ENCODE data around the gene CSF2RB.
A peak's percentile ranks its signal among the peaks of the same experiment; 100 is the strongest.

CSF2RB gene

DNA sequence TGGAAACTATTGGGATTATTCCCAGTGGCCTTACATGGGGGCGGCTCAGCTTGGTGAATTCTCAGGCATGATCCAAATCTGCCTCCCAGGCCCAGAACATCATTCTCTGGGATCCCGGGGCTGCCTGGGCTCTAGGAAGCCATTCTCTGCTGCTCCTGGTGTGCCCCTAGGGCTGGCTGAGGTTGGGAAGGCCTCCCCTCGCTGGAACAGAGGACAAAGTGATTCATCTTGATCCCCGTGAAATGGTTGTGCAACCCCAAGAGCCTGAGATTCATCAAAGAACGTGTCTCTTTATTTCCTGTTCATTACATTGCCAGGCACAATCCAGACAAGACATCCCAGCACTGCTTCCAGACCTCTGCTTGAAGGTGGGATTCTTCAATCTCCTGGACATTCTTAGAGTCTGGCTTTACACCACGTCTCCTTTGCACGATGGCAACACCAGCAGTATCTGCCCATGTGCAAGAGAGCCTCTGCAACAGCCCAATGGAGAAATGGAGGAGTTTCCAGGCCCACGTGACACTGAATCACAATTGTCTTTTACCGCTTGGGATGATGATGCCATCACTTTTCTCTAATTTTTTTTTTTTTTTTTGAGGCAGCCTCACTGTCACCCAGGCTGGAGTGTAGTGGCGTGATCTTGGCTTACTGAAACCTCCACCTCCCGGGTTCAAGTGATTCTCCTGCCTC, 53.6 kb downstream of the CSF2RB start:
- Histone ChIP-seq H3K9me3 (ENCODE audit: control insufficient read depth, insufficient read depth, low read length) (no peaks in the 10 kb centered on the region), H3K36me3 (ENCODE audit: control insufficient read depth, insufficient read depth, low read length) (no peaks in the 10 kb centered on the region), H3K4me1 (ENCODE audit: control insufficient read depth, insufficient read depth, low read length) (peaks cover under 1% of the 10 kb centered on the region), H3K9ac (ENCODE audit: low read depth, low read length) (no peak overlapping the region), H3K27me3 (ENCODE audit: control insufficient read depth, insufficient read depth, low read length) (no peaks in the 10 kb centered on the region), H3K4me3 (ENCODE audit: low read depth, low read length) (no peak overlapping the region)

DNA sequence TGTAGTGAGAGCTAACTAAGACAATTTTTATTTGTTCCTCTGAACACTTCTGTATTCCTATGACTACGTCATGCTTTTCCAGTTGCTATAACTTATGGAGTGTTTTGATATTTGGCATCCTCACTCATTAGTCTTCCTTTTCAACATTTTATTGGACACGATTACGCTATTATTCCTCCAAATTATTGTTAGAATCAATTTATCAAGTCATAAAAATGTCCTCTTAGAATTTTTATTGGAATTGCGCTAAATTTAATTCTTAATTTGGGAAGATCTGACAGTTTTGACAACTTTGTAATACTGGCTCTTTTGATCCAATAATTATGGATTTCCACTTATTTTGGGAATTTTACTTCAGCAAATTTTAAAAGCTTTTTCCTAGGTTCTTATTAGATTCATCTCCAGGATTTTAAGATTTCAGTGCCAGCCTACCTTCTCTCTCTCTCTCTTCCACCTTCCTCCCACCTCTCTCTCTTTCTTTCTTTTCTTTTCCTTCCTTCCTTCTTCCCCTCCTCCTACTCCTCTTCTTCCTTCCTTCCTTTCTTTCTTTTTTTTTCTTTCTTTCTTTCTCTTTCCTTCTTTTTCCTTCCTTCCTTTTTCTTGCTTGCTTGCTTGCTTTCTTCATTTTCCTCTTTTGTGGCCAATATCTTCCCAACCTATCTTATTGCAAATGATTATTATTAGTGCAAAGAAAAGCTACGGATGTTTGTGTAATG, 55.0 kb downstream of the CSF2RB start:
- H3K27me3 ChIP-seq (ENCODE audit: control insufficient read depth, insufficient read depth, low read length): no peaks in the 10 kb centered on the region
- no peak overlapping the region for H3K4me3 ChIP-seq (ENCODE audit: low read depth, low read length)
- no peak overlapping the region for H3K9ac ChIP-seq (ENCODE audit: low read depth, low read length)
- no peaks in the 10 kb centered on the region for H3K36me3 ChIP-seq (ENCODE audit: control insufficient read depth, insufficient read depth, low read length)
- no peaks in the 10 kb centered on the region for H3K4me1 ChIP-seq (ENCODE audit: control insufficient read depth, insufficient read depth, low read length)
- H3K9me3 ChIP-seq (ENCODE audit: control insufficient read depth, insufficient read depth, low read length): no peaks in the 10 kb centered on the region

DNA sequence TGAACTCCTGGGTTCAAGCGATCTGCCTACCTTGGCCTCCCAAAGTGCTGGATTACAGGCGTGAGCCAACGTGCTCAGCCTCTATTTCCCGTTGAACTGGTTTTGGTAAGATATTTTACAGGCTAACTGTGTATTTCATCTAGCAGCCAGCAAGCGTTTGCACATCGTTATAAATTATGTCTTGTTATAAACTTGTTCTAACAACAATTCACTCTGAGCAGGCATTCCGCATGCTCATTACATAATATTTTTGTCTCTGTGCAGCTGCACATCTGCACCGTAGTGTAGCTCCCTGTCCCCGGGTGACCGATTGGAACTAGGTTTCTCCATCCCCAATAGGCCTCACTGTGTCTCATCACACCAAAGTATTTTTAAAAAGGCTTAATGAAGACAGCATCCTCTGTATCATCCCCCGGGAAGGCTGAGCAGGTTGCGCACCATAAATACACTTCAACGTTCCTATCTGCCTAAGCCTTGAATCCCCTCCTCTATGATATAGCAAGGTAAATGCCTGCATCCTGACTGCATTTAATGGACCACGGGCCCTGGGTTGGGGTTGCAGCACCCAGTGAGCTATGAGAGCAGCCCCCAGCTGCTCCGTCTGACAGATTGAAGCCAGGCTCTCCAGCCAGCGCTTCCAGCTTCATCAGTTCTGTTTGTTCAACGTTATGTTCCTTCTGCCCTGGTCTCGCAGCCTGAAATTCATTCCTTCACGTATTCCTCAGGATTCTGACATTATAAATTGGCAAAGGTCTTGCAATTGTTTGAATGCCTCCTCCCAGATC, 58.1 kb downstream of the CSF2RB start:
- H3K4me3 ChIP-seq (ENCODE audit: low read depth, low read length): no peak overlapping the region
- H3K36me3 ChIP-seq (ENCODE audit: control insufficient read depth, insufficient read depth, low read length): no peaks in the 10 kb centered on the region
- H3K9me3 ChIP-seq (ENCODE audit: control insufficient read depth, insufficient read depth, low read length): no peaks in the 10 kb centered on the region
- H3K27me3 ChIP-seq (ENCODE audit: control insufficient read depth, insufficient read depth, low read length): no peaks in the 10 kb centered on the region
- H3K4me1 ChIP-seq (ENCODE audit: control insufficient read depth, insufficient read depth, low read length): no peaks in the 10 kb centered on the region
- no peak overlapping the region for H3K9ac ChIP-seq (ENCODE audit: low read depth, low read length)

DNA sequence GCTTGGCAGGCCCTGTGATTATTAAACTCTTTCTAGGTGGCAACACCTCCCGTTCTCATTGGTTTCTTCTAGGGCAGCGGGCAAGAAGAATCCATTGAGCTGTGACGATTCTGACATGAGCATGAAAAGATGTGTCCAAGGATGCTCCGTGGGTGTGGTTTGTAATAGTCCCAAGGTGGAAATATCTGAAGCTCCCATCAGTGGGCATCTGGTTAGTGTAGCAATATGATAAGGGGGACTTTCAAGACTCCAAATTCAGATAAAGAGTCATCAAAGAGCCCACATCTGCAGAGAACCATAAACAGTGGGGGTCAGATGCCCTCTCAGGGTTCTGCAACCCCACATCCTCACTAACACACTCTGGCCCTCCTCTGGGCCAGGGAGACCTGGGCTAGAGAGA, 63.2 kb downstream of the CSF2RB start:
- no peak overlapping the region for H3K9ac ChIP-seq (ENCODE audit: low read depth, low read length)
- H3K4me3 ChIP-seq (ENCODE audit: low read depth, low read length): no peak overlapping the region
- H3K27me3 ChIP-seq (ENCODE audit: control insufficient read depth, insufficient read depth, low read length): no peaks in the 10 kb centered on the region
- H3K4me1 ChIP-seq (ENCODE audit: control insufficient read depth, insufficient read depth, low read length): no peaks in the 10 kb centered on the region
- H3K9me3 ChIP-seq (ENCODE audit: control insufficient read depth, insufficient read depth, low read length): no peaks in the 10 kb centered on the region
- no peaks in the 10 kb centered on the region for H3K36me3 ChIP-seq (ENCODE audit: control insufficient read depth, insufficient read depth, low read length)

DNA sequence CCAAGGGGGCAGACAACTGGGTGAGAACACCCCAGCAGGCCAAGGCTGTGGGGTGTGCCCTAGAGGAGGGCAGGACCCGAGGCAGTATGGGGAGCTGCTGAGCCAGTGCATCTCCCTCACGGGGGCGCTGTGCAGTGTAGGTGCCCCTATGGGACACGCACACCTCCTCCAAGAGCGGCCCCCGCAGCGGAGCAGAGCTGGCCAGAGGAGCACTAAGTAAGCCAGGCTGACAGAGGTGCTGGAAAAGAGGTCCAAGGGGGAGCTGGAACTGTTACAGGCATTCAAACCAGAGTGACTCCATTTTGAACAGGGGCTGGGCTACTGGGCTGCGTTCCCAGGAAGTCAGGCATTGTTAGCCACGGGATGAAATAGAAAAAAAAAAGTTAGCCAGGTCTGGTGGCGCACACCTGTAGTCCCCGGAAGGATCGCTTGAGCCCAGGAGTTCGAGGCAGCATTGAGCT, 64.0 kb downstream of the CSF2RB start:
- Histone ChIP-seq H3K9ac (ENCODE audit: low read depth, low read length) (no peak overlapping the region), H3K27me3 (ENCODE audit: control insufficient read depth, insufficient read depth, low read length) (no peaks in the 10 kb centered on the region), H3K4me1 (ENCODE audit: control insufficient read depth, insufficient read depth, low read length) (no peaks in the 10 kb centered on the region), H3K36me3 (ENCODE audit: control insufficient read depth, insufficient read depth, low read length) (no peaks in the 10 kb centered on the region), H3K9me3 (ENCODE audit: control insufficient read depth, insufficient read depth, low read length) (no peaks in the 10 kb centered on the region), H3K4me3 (ENCODE audit: low read depth, low read length) (peak overlapping the region; percentile 40)

DNA sequence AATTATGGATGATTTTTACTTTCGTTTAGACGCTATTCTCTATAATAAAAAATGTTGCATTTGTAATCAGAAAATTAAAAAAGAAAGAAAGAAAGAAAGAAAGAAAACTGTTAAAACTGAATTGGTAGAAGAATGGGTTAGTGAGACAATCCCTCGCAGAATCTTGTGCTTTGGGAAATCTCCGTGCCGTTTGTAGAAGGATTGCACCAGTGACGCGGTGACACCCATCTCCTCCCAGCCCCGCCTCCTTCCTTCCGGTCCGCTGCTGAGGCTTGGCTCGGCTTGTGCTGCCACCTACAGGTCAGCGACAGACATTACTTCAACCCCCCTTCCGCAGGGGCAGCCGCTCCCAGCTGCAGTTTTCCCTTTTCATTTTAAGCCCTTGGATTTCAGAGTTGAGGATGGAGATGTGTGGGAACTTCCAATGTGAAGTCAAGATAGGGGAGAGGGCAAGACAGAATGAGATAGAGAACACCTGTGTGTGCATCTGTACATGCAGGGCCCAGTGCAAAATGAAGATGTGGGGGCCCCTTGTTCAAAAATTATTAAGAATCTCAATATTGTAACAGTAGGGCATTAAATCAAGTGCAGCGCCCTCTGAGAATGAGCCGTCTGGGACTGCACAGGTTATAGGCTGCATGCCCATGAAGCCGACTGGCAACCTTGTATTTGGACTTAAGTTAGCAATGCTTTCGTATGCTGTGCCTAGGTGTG, 64.7 kb downstream of the CSF2RB start:
- no peaks in the 10 kb centered on the region for H3K4me1 ChIP-seq (ENCODE audit: control insufficient read depth, insufficient read depth, low read length)
- no peaks in the 10 kb centered on the region for H3K27me3 ChIP-seq (ENCODE audit: control insufficient read depth, insufficient read depth, low read length)
- H3K36me3 ChIP-seq (ENCODE audit: control insufficient read depth, insufficient read depth, low read length): no peaks in the 10 kb centered on the region
- peak overlapping the region; percentile 40 for H3K4me3 ChIP-seq (ENCODE audit: low read depth, low read length)
- H3K9ac ChIP-seq (ENCODE audit: low read depth, low read length): no peak overlapping the region
- H3K9me3 ChIP-seq (ENCODE audit: control insufficient read depth, insufficient read depth, low read length): no peaks in the 10 kb centered on the region

DNA sequence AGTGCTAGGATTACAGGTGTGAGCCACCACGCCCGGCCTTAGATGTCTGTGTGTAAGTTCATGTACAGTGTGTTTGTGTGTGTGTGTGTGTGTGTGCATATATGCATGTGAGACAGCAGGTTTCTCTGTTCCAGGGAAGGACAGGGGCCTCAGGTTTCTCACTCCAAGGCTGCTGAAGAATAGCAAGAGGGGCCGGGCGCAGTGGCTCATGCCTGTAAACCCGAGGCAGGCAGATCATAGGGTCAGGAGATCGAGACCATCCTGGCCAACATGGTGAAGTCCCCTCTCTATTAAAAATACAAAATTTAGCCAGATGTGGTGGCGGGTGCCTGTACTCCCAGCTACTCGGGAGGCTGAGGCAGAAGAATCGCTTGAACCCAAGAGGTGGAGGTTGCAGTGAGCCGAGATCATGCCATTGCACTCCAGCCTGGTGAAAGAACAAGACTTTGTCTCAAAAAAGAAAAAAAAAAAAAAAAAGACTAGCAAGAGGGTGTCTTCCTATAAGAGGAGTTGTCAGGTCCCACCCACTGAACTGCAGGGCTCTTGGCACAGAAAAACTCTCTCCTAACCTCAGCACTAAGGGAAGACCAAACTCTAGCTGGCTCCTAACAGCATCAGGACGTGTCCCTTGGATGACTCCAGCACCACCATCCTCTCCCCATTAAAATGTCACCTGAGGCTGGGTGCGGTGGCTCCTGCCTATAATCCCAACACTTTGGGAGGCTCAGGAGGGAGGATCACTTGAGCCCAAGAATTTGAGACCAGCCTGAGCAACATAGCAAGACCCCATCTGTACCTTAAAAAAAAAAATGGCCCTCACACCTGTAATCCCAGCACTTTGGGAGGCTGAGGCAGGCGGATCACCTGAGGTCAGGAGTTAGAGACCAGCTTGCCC, 65.8 kb downstream of the CSF2RB start:
- Histone ChIP-seq H3K4me1 (ENCODE audit: control insufficient read depth, insufficient read depth, low read length) (no peaks in the 10 kb centered on the region), H3K9me3 (ENCODE audit: control insufficient read depth, insufficient read depth, low read length) (no peaks in the 10 kb centered on the region), H3K27me3 (ENCODE audit: control insufficient read depth, insufficient read depth, low read length) (no peaks in the 10 kb centered on the region), H3K9ac (ENCODE audit: low read depth, low read length) (no peak overlapping the region), H3K4me3 (ENCODE audit: low read depth, low read length) (no peak overlapping the region), H3K36me3 (ENCODE audit: control insufficient read depth, insufficient read depth, low read length) (no peaks in the 10 kb centered on the region)

DNA sequence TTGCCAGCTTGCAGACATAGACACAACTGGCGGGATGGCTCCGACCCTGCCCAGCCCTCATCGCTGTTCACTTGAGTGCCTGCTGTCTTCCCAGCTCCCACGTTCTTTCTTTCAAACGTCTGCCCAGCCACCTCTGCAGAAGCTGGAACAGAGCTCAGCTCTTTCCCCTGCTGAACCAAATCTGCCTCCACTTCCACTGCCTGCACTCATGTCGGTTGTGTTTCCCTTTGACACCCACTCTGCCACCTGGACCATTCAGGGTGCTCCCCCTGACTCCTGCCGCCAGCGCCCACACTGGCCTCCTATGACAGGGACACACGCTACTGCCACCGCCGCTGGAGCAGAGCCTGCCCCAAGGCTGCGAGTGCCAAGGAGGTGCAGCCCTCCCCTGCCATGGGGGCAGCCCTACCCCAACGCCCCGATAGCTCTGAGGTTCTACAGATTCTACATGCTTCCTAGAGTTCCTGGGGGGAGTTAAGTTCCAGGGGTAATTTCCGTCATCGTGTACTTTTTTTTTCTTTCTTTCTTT, 67.9 kb downstream of the CSF2RB start:
- Histone ChIP-seq H3K36me3 (ENCODE audit: control insufficient read depth, insufficient read depth, low read length) (no peaks in the 10 kb centered on the region), H3K4me1 (ENCODE audit: control insufficient read depth, insufficient read depth, low read length) (no peaks in the 10 kb centered on the region), H3K27me3 (ENCODE audit: control insufficient read depth, insufficient read depth, low read length) (no peaks in the 10 kb centered on the region), H3K9ac (ENCODE audit: low read depth, low read length) (no peak overlapping the region), H3K9me3 (ENCODE audit: control insufficient read depth, insufficient read depth, low read length) (no peaks in the 10 kb centered on the region), H3K4me3 (ENCODE audit: low read depth, low read length) (no peak overlapping the region)

DNA sequence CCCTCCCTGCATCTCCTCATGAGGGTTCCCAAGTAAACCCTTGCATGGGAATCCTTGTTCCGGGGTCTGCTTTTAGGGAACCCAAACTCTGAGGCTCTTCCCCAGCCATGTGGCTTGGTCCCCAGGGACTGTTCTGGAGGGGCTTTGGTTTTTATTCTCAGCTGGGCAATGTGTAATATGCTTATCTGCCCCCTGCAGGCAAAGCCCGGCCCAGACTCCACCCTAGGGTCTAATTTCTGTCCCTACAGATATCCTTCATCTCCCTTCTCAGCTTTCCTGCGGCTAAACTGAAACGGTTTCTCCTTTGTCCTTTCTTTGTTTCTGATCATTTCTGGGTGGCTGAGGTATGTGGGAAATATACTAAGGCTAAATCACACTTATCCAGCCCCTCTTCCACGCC, 68.7 kb downstream of the CSF2RB start:
- Histone ChIP-seq H3K9me3 (ENCODE audit: control insufficient read depth, insufficient read depth, low read length) (peaks cover 6% of the 10 kb centered on the region), H3K36me3 (ENCODE audit: control insufficient read depth, insufficient read depth, low read length) (no peaks in the 10 kb centered on the region), H3K9ac (ENCODE audit: low read depth, low read length) (no peak overlapping the region), H3K4me1 (ENCODE audit: control insufficient read depth, insufficient read depth, low read length) (no peaks in the 10 kb centered on the region), H3K27me3 (ENCODE audit: control insufficient read depth, insufficient read depth, low read length) (no peaks in the 10 kb centered on the region), H3K4me3 (ENCODE audit: low read depth, low read length) (no peak overlapping the region)

DNA sequence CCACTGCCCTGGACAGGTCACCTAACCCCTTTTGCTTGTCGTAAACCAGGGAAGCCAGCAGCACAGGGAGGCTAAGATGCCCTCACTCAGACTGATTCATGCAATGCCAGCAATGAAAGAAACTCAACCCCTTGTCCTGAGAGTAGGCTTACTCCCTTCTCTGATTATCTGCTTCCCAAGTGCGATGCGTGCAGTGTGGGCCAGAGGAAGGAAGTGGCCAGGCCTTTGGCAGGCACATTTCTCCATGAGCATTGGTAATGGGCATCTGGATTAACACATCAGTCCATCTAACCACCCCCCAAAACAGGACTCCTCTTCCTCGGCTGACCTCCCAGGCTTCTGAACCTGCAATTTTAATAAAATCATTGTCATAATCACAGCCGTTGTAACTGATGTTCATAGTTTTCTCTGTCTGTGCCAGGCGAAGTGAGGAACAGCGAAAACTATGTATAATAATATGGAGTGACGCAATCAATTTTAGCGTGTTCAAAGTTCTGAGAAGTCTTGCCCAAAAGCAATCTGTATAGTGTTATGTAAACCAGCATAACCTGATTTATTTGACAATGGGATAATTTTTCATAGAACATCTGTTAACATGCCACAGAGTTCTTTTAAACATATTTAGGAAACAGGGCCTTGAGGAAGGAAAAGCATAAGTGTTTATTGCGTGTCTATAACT, 71.9 kb downstream of the CSF2RB start:
- no peaks in the 10 kb centered on the region for H3K4me1 ChIP-seq (ENCODE audit: control insufficient read depth, insufficient read depth, low read length)
- peaks cover 2% of the 10 kb centered on the region for H3K27me3 ChIP-seq (ENCODE audit: control insufficient read depth, insufficient read depth, low read length)
- H3K9ac ChIP-seq (ENCODE audit: low read depth, low read length): no peak overlapping the region
- H3K9me3 ChIP-seq (ENCODE audit: control insufficient read depth, insufficient read depth, low read length): peaks cover 6% of the 10 kb centered on the region
- no peaks in the 10 kb centered on the region for H3K36me3 ChIP-seq (ENCODE audit: control insufficient read depth, insufficient read depth, low read length)
- H3K4me3 ChIP-seq (ENCODE audit: low read depth, low read length): no peak overlapping the region

Measured in iPS-15b (cell line).